ENCODE data around the gene NPTX2.

Gene NPTX2

DNA sequence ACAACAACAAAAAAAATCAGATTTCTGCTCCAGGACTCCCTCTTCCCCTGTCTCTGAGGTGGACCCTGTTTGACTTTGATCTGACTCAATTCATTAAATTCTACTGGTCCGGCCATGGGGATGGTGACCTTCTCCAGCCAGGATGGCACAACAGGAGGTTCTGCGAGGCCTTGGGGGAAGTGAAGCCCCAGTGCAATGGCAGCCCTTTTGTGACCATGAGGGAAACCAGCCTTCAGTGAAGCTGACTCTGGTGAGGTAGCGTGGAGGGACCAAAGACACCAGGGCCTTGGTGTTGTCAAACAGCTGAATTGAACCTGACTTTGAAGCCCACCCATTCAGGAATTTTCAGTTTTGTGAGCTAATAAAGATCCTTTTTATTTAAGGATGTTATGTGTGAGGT is 44.5 kb downstream of the NPTX2 start:
- H3K4me3 ChIP-seq (ENCODE audit: low read depth, low read length), result no peak overlapping the region
- no peak overlapping the region for H3K27ac ChIP-seq
- no peaks in the 10 kb centered on the region for H3K79me2 ChIP-seq
- TF ChIP-seq, protein P1, sequence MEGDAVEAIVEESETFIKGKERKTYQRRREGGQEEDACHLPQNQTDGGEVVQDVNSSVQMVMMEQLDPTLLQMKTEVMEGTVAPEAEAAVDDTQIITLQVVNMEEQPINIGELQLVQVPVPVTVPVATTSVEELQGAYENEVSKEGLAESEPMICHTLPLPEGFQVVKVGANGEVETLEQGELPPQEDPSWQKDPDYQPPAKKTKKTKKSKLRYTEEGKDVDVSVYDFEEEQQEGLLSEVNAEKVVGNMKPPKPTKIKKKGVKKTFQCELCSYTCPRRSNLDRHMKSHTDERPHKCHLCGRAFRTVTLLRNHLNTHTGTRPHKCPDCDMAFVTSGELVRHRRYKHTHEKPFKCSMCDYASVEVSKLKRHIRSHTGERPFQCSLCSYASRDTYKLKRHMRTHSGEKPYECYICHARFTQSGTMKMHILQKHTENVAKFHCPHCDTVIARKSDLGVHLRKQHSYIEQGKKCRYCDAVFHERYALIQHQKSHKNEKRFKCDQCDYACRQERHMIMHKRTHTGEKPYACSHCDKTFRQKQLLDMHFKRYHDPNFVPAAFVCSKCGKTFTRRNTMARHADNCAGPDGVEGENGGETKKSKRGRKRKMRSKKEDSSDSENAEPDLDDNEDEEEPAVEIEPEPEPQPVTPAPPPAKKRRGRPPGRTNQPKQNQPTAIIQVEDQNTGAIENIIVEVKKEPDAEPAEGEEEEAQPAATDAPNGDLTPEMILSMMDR (IDR thresholded peaks at IDR 0.05), result no peak
- H3K4me1 ChIP-seq, result no peaks in the 10 kb centered on the region
- H3K36me3 ChIP-seq (ENCODE audit: control insufficient read depth, insufficient read depth, low read length), result no peaks in the 10 kb centered on the region
- no peaks in the 10 kb centered on the region for H3K27me3 ChIP-seq (ENCODE audit: control insufficient read depth, insufficient read depth, low read length)
- H3K9ac ChIP-seq, result no peak overlapping the region
- H3K9me3 ChIP-seq (ENCODE audit: control insufficient read depth, low read length), result no peaks in the 10 kb centered on the region
- no peak overlapping the region for H2AFZ ChIP-seq
- no peak overlapping the region for H3K4me2 ChIP-seq (ENCODE audit: low read length)

DNA sequence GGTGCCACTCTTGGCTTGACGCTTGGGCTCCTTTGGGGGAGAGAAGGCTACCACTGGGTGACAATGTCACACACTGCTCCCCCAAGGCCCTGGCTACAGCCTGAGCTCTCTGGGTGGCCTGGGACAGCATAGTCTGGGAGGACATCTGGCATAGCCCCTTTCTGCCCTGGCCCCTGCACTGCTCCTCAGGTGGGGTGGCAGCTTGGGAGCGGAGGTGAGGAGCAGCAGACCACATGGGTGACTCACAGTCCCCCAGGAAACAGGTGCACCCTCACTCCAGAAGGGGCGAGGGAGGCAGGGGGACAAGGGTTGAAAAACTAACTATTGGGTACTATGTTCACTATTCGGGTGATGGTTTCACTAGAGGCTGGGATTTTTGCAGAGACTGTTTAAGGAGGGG is 45.2 kb downstream of the NPTX2 start:
- Histone ChIP-seq H3K27me3 (ENCODE audit: control insufficient read depth, insufficient read depth, low read length) (no peaks in the 10 kb centered on the region), H3K4me3 (ENCODE audit: low read depth, low read length) (no peak overlapping the region), H3K36me3 (ENCODE audit: control insufficient read depth, insufficient read depth, low read length) (no peaks in the 10 kb centered on the region), H3K4me2 (ENCODE audit: low read length) (no peak overlapping the region), H3K27ac (no peak overlapping the region), H3K4me1 (no peaks in the 10 kb centered on the region), H2AFZ (no peak overlapping the region), H3K9me3 (ENCODE audit: control insufficient read depth, low read length) (no peaks in the 10 kb centered on the region), H3K9ac (no peak overlapping the region), H3K79me2 (no peaks in the 10 kb centered on the region)
- TF ChIP-seq, protein P1 (IDR thresholded peaks at IDR 0.05), result no peak

DNA sequence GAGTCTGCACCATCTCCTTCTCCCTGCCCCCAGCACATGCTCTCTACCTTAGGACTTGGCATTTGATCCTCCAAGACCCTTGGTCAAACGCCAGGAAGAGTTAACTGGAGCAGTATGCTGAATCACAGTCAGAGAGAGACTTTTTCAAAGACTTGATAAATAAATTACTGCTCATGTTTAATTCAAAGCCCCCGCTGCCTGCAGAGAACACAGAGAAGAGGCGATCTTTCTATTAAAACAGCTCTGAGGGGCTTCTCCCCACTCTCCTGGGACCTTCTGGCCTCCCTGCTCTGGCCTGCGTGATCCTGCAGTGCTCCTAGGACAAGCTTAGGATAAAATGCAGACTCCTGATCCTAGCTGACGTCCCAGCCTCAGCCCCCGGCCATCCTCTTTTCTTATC is 47.8 kb downstream of the NPTX2 start:
- Histone ChIP-seq H3K27ac (no peak overlapping the region), H3K4me1 (no peaks in the 10 kb centered on the region), H3K27me3 (ENCODE audit: control insufficient read depth, insufficient read depth, low read length) (no peaks in the 10 kb centered on the region), H3K4me3 (ENCODE audit: low read depth, low read length) (no peak overlapping the region), H2AFZ (no peak overlapping the region), H3K4me2 (ENCODE audit: low read length) (no peak overlapping the region), H3K9me3 (ENCODE audit: control insufficient read depth, low read length) (no peaks in the 10 kb centered on the region), H3K36me3 (ENCODE audit: control insufficient read depth, insufficient read depth, low read length) (no peaks in the 10 kb centered on the region), H3K79me2 (no peaks in the 10 kb centered on the region), H3K9ac (no peak overlapping the region)
- TF ChIP-seq, protein P1 (IDR thresholded peaks at IDR 0.05), result no peak

DNA sequence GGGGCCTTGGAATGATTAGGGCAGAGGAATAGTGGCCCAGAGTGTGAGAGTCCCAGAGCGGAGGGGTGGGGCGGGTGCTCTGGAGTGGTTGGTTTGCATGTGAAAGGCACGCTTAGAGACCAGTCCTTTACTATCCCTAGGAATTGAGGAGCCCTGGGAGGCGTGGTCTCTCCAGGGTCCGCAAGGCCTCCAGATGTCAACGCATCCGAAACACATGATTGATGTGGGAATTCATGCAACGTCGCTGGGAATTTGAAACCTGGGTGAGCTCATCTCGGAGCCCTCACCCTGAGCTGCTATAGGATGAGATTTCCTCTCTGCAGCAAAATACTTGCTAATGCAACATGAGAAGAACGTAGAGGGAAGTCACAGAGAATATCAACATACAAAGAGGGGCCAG is 51.2 kb downstream of the NPTX2 start:
- H3K36me3 ChIP-seq (ENCODE audit: control insufficient read depth, insufficient read depth, low read length), result no peaks in the 10 kb centered on the region
- no peaks in the 10 kb centered on the region for H3K9me3 ChIP-seq (ENCODE audit: control insufficient read depth, low read length)
- no peaks in the 10 kb centered on the region for H3K4me1 ChIP-seq
- H3K79me2 ChIP-seq, result no peaks in the 10 kb centered on the region
- H3K27ac ChIP-seq, result no peak overlapping the region
- no peak overlapping the region for H3K4me2 ChIP-seq (ENCODE audit: low read length)
- TF ChIP-seq, protein P1 (IDR thresholded peaks at IDR 0.05), result no peak
- H3K9ac ChIP-seq, result no peak overlapping the region
- H2AFZ ChIP-seq, result no peak overlapping the region
- no peak overlapping the region for H3K4me3 ChIP-seq (ENCODE audit: low read depth, low read length)
- H3K27me3 ChIP-seq (ENCODE audit: control insufficient read depth, insufficient read depth, low read length), result no peaks in the 10 kb centered on the region

DNA sequence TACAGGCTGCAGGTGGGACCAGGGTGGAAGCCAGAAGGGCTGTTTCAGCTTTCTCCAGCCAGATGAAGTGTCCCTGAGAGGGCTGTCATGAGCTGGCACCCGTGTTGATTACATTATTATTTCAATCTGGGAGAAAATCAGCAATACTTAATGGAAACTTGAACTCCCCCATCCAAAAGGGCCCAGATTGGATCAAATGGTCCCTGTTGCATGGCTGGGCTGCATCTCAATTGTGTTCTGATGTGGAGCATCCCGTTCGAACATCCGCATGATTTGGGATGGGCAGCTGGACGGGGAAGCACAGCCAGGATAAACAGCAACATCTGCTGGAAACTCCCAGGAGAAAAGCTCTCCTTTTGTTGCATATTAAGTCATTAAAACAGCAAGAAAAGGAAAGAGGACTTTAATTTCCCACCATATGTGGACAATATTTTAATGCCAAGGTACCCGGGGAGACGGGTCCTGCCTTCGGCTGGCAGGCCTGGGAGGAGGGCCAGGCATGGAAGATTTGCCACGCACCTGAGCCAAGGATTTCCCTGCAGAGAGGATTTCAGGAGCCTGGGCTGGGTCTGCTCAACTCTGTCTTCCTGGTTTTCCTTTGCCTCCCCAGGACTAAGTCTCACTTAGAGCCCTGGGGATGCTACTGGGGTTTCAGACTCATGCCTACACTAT is 52.4 kb downstream of the NPTX2 start:
- no peaks in the 10 kb centered on the region for H3K9me3 ChIP-seq (ENCODE audit: control insufficient read depth, low read length)

More for the DNA sequence above, 52.4 kb downstream of the NPTX2 start:
- Histone ChIP-seq H3K4me3 (ENCODE audit: low read depth, low read length) (no peak overlapping the region), H3K27me3 (ENCODE audit: control insufficient read depth, insufficient read depth, low read length) (no peaks in the 10 kb centered on the region), H3K4me2 (ENCODE audit: low read length) (no peak overlapping the region), H3K9ac (no peak overlapping the region), H3K79me2 (no peaks in the 10 kb centered on the region), H3K27ac (no peak overlapping the region), H3K4me1 (no peaks in the 10 kb centered on the region), H3K36me3 (ENCODE audit: control insufficient read depth, insufficient read depth, low read length) (no peaks in the 10 kb centered on the region), H2AFZ (no peak overlapping the region)
- TF ChIP-seq, protein P1 (IDR thresholded peaks at IDR 0.05), result no peak
